CD14-positive monocyte (primary cell): ENCODE results near the gene UBE2O. TPM values are rescaled to one million over a fixed set of nuclear protein-coding genes. Genes with fewer than 3 reads are reported as not detected.

Experiments used
- DNase-seq, 3 donors: peaks; one replicate each; pipeline ENCODE4 v3.0.0-alpha.2; 2011 to 2022
- H2AFZ ChIP-seq: 2 replicates; pipeline ENCODE4 v1.6.0; 2012; ENCODE audit warnings: mild to moderate bottlenecking, low read depth, low read length, inconsistent platforms; ENCODE audit not compliant: insufficient read depth, poor library complexity, severe bottlenecking
- H3K27ac ChIP-seq, 2 donors: 1 replicate in 1 of 2; 2 replicates in 1 of 2; pipeline ENCODE4 v1.5.1; 2012 to 2013; ENCODE audit warnings: low read length in 2 of 2, control low read depth in 1 of 2, inconsistent platforms in 1 of 2, low read depth in 1 of 2, mild to moderate bottlenecking in 1 of 2
- H3K27me3 ChIP-seq, 2 donors: one replicate each; pipeline versions ENCODE4 v1.6.0 to v1.6.1; 2011 to 2013; ENCODE audit warnings: low read length in 2 of 2; ENCODE audit not compliant: control insufficient read depth in 2 of 2, insufficient read depth in 2 of 2
- H3K36me3 ChIP-seq, 2 donors: replicated peaks in 1 of 2; 1 replicate in 1 of 2; 2 replicates in 1 of 2; pipeline versions ENCODE4 v1.5.1 to v1.6.1; 2012 to 2013; ENCODE audit warnings: low read length in 2 of 2, control low read depth in 1 of 2, inconsistent platforms in 1 of 2, mild to moderate bottlenecking in 1 of 2; ENCODE audit not compliant: insufficient read depth in 2 of 2, control insufficient read depth in 1 of 2
- H3K4me1 ChIP-seq, 2 donors: 1 replicate in 1 of 2; 2 replicates in 1 of 2; pipeline versions ENCODE4 v1.5.1 to v1.6.1; 2012 to 2013; ENCODE audit warnings: low read length in 2 of 2, control low read depth in 1 of 2, inconsistent platforms in 1 of 2, mild to moderate bottlenecking in 1 of 2, moderate library complexity in 1 of 2; ENCODE audit not compliant: insufficient read depth in 2 of 2, control insufficient read depth in 1 of 2
- H3K4me2 ChIP-seq: replicated peaks from 2 replicates; pipeline ENCODE3; 2012; ENCODE audit warnings: low read length, moderate library complexity, mild to moderate bottlenecking; ENCODE audit not compliant: poor library complexity, severe bottlenecking; ENCODE audit errors: extremely low read depth
- H3K4me3 ChIP-seq, 3 experiments: fragments of 200-600 bp in 1 of 3; sonication (generic) in 1 of 3; replicated peaks in 1 of 3; 1 replicate in 2 of 3; 2 replicates in 1 of 3; pipeline ENCODE4 v1.5.1; 2011 to 2013; ENCODE audit warnings: low read length in 3 of 3, mild to moderate bottlenecking in 3 of 3, control low read depth in 2 of 3, low read depth in 2 of 3, inconsistent platforms in 1 of 3, moderate library complexity in 1 of 3
- H3K79me2 ChIP-seq: 2 replicates; pipeline ENCODE4 v1.6.0; 2012; ENCODE audit warnings: mild to moderate bottlenecking, control low read depth, inconsistent platforms, low read length, moderate library complexity; ENCODE audit not compliant: insufficient read depth
- H3K9ac ChIP-seq: 2 replicates; pipeline ENCODE4 v1.6.0; 2017; ENCODE audit warnings: low read length, mild to moderate bottlenecking; ENCODE audit not compliant: insufficient read depth, poor library complexity, severe bottlenecking
- H3K9me3 ChIP-seq, 2 donors: replicated peaks in 1 of 2; 1 replicate in 1 of 2; 2 replicates in 1 of 2; pipeline versions ENCODE4 v1.5.1 to v1.6.1; 2012 to 2013; ENCODE audit warnings: low read length in 2 of 2, control low read depth in 1 of 2; ENCODE audit not compliant: control insufficient read depth in 1 of 2, insufficient read depth in 1 of 2
- H4K20me1 ChIP-seq: 2 replicates; pipeline ENCODE4 v1.6.0; 2012; ENCODE audit warnings: mild to moderate bottlenecking, low read length, control low read depth, moderate library complexity; ENCODE audit not compliant: insufficient read depth
- H3K27ac Mint-ChIP-seq, 7 donors: one replicate each; pipeline ENCODE4 v1.8.0; 2020; ENCODE audit warnings: mild to moderate bottlenecking in 7 of 7, mixed read lengths in 7 of 7, moderate library complexity in 6 of 7, inconsistent platforms in 2 of 7
- H3K27me3 Mint-ChIP-seq, 3 donors: one replicate each; pipeline ENCODE4 v1.8.0; 2021 to 2022; ENCODE audit warnings: low read depth in 3 of 3, mild to moderate bottlenecking in 3 of 3, mixed read lengths in 3 of 3, moderate library complexity in 3 of 3, inconsistent platforms in 1 of 3
- H3K36me3 Mint-ChIP-seq, 2 donors: one replicate each; pipeline ENCODE4 v1.8.0; 2020; ENCODE audit warnings: mixed read lengths in 2 of 2, inconsistent platforms in 1 of 2, mild to moderate bottlenecking in 1 of 2
- H3K4me1 Mint-ChIP-seq: one replicate; pipeline ENCODE4 v1.8.0; 2020; ENCODE audit warnings: mild to moderate bottlenecking, mixed read lengths
- H3K4me3 Mint-ChIP-seq, 2 donors: one replicate each; pipeline ENCODE4 v1.8.0; 2020; ENCODE audit warnings: mild to moderate bottlenecking in 2 of 2, mixed read lengths in 2 of 2, moderate library complexity in 1 of 2
- H3K9me3 Mint-ChIP-seq, 7 donors: one replicate each; pipeline ENCODE4 v1.8.0; 2020 to 2022; ENCODE audit warnings: mixed read lengths in 7 of 7, mild to moderate bottlenecking in 6 of 7, moderate library complexity in 6 of 7, inconsistent platforms in 2 of 7
- WGBS: methylation state at CpG from one replicate; pipeline ENCODE4 v1.1.5; 2013; ENCODE audit warnings: missing lambda C conversion rate; ENCODE audit not compliant: insufficient coverage; 5-methylcytosine and 5-hydroxymethylcytosine counted together
- intact Hi-C, 2 donors: fragments of 100-400 bp; cut with micrococcal nuclease; formaldehyde crosslinking; loops; one replicate each; pipeline versions ENCODE4 v1.15.0 to v1.15.1; 2023
- polyA plus RNA-seq, 3 donors: library from polyadenylated mRNA; depleted of rRNA in 1 of 3; unstranded in 2 of 3; stranded (reverse) in 1 of 3; fragments of 300-500 nt in 2 of 3; fragments of >200 nt in 1 of 3; fragmentation: Illumina TruSeq in 2 of 3; gene quantifications; 1 replicate in 2 of 3; 2 replicates in 1 of 3; pipeline ENCODE4 v1.2.3, GENCODE V29; 2012 to 2021
- TF ChIP-seq, protein P1 (sequence below): fragments of 200-600 bp; IDR thresholded peaks from one replicate; pipeline ENCODE4 v1.8.0; 2022; ENCODE audit warnings: antibody characterized with exemption, mild to moderate bottlenecking

Gene UBE2O
- polyA plus RNA-seq, 3 donors = 1.3 to 15.1 (median 4.5) TPM

DNA sequence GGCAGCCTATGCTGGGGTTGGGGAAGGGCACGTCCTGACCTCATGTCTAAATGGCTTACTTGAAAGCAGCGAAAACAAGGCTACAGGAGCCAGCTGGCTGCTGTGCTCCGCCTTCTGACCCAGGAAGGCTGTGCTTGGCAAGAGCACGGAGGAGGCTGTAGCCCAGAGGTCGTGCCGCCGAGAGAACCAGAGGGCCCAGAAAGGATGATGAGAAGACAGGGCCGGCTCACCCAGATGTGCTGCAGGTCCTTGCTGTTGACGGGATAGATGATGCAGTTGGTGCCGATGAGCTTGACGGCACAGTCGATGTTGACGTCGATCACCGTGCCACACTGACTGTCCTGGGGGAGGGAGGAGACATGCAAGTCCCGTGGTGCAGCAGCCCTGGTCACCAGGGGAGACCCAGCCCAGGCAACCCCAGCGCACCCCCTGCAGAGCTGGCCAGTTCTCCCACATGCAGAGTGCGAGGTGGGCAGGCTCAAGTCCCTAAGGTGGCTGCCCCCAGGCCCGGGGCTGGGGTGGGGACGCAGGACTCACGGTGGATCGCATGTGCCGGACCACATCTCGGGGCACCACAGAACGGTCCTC lies 47.9 kb downstream of the UBE2O start:
- H3K36me3 Mint-ChIP-seq = peaks cover 55 to 58% of the 10 kb centered on the region in 2 donors
- H3K9ac ChIP-seq = no peak overlapping the region
- no peak overlapping the region for H2AFZ ChIP-seq
- TF ChIP-seq, protein P1, sequence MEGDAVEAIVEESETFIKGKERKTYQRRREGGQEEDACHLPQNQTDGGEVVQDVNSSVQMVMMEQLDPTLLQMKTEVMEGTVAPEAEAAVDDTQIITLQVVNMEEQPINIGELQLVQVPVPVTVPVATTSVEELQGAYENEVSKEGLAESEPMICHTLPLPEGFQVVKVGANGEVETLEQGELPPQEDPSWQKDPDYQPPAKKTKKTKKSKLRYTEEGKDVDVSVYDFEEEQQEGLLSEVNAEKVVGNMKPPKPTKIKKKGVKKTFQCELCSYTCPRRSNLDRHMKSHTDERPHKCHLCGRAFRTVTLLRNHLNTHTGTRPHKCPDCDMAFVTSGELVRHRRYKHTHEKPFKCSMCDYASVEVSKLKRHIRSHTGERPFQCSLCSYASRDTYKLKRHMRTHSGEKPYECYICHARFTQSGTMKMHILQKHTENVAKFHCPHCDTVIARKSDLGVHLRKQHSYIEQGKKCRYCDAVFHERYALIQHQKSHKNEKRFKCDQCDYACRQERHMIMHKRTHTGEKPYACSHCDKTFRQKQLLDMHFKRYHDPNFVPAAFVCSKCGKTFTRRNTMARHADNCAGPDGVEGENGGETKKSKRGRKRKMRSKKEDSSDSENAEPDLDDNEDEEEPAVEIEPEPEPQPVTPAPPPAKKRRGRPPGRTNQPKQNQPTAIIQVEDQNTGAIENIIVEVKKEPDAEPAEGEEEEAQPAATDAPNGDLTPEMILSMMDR = no peak
- DNase-seq = no peak
- H3K27ac ChIP-seq = no peak overlapping the region
- H3K27ac Mint-ChIP-seq = no peak overlapping the region
- no peak overlapping the region for H3K4me3 Mint-ChIP-seq
- H3K79me2 ChIP-seq = peaks cover 10% of the 10 kb centered on the region
- peaks cover 48 to 55% of the 10 kb centered on the region in 2 donors for H3K36me3 ChIP-seq
- H3K4me3 ChIP-seq = no peak overlapping the region
- H3K4me2 ChIP-seq = no peak overlapping the region
- 98% methylated on average over 18 of the region's 25 CpGs for WGBS
- no peaks in the 10 kb centered on the region for H3K27me3 ChIP-seq
- peaks cover 52% of the 10 kb centered on the region for H4K20me1 ChIP-seq
- H3K4me1 Mint-ChIP-seq = peaks cover 32% of the 10 kb centered on the region
- no peaks in the 10 kb centered on the region for H3K9me3 ChIP-seq
- intact Hi-C loops = loop anchor here in 1 of 2 donors (10.0 kb wide), 1 partner anchor 280 kb away; no protein-coding TSS in a partner anchor
- peaks cover 16 to 22% of the 10 kb centered on the region in 2 donors for H3K4me1 ChIP-seq
- peaks cover 3 to 5% (median 4%) of the 10 kb centered on the region in 3 donors for H3K27me3 Mint-ChIP-seq
- peaks cover 0 to 2% (median 0%) of the 10 kb centered on the region in 7 donors for H3K9me3 Mint-ChIP-seq

DNA sequence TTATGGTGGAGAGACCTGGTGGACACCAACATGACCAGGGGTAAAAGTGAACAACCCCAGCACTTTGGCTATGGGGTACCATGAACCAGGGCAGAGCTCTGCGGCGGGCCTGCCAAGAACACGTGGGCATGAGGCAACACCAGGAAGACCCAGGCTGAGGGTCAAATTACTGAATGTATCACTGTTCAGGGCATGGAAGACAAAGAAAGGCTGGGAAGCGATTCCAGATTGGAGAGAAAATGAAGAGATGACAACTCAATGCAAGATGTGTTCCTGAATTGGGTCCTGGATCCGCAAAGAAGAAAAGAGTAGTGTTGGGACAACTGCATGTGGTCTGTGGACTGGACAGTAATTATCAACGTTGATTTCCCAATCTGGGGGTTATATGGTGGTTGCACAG lies 48.7 kb downstream of the UBE2O start:
- Histone ChIP-seq H3K9me3 (no peaks in the 10 kb centered on the region), H3K4me3 (no peak overlapping the region), H3K9ac (no peak overlapping the region), H3K79me2 (peaks cover 10% of the 10 kb centered on the region), H2AFZ (no peak overlapping the region), H3K36me3 (peaks cover 56 to 59% of the 10 kb centered on the region in 2 donors), H4K20me1 (peaks cover 46% of the 10 kb centered on the region), H3K27me3 (no peaks in the 10 kb centered on the region), H3K4me2 (no peak overlapping the region), H3K4me1 (peaks cover 16 to 22% of the 10 kb centered on the region in 2 donors), H3K27ac (no peak overlapping the region)
- peaks cover 57 to 60% of the 10 kb centered on the region in 2 donors for H3K36me3 Mint-ChIP-seq
- peaks cover 32% of the 10 kb centered on the region for H3K4me1 Mint-ChIP-seq
- TF ChIP-seq, protein P1 = no peak
- 91% methylated on average over 5 of the region's 6 CpGs for WGBS
- H3K27me3 Mint-ChIP-seq = peaks cover 3 to 5% (median 4%) of the 10 kb centered on the region in 3 donors
- DNase-seq = no peak
- H3K27ac Mint-ChIP-seq = peak overlapping the region in 2 of 7 donors; percentile 4 to 66
- peaks cover 0 to 2% (median 0%) of the 10 kb centered on the region in 7 donors for H3K9me3 Mint-ChIP-seq
- H3K4me3 Mint-ChIP-seq = no peak overlapping the region
- intact Hi-C loops = loop anchor here in 1 of 2 donors (10.0 kb wide), 1 partner anchor 279 kb away; no protein-coding TSS in a partner anchor
